ENCODE results near the gene DLX4.
A peak's percentile ranks its signal among the peaks of the same experiment; 100 is the strongest.

The DLX4 gene

GRCh38 chr17:49986396-49987289 is 17.7 kb downstream of the DLX4 start:
- DNase-seq (ENCODE audit: low read depth in 2 of 3, low spot score in 2 of 3), result no peak

GRCh38 chr17:49987290-49987585 is 18.2 kb downstream of the DLX4 start:
- no peak for DNase-seq (ENCODE audit: low read depth in 2 of 3, low spot score in 2 of 3)

- DNase-seq (ENCODE audit: low read depth in 2 of 3, low spot score in 2 of 3), result no peak
Measured at GRCh38 chr17:49987681-49988441, 18.9 kb downstream of the DLX4 start.

GRCh38 chr17:49989518-49989880 is 20.5 kb downstream of the DLX4 start:
- no peak for DNase-seq (ENCODE audit: low read depth in 2 of 3, low spot score in 2 of 3)

- no peak for DNase-seq (ENCODE audit: low read depth in 2 of 3, low spot score in 2 of 3)
Measured at GRCh38 chr17:49990331-49990730, 21.3 kb downstream of the DLX4 start.

- no peak for DNase-seq (ENCODE audit: low read depth in 2 of 3, low spot score in 2 of 3)
Measured at GRCh38 chr17:49990921-49991320, 21.9 kb downstream of the DLX4 start.

- DNase-seq (ENCODE audit: low read depth in 2 of 3, low spot score in 2 of 3), result no peak
Measured at GRCh38 chr17:49991409-49991808, 22.4 kb downstream of the DLX4 start.

- no peak for DNase-seq (ENCODE audit: low read depth in 2 of 3, low spot score in 2 of 3)
Measured at GRCh38 chr17:49992191-49992932, 23.4 kb downstream of the DLX4 start.

- DNase-seq (ENCODE audit: low read depth in 2 of 3, low spot score in 2 of 3), result no peak
Measured at GRCh38 chr17:49992933-49993422, 24.0 kb downstream of the DLX4 start.

GRCh38 chr17:49993423-49994060 is 24.6 kb downstream of the DLX4 start:
- no peak for DNase-seq (ENCODE audit: low read depth in 2 of 3, low spot score in 2 of 3)

- no peak for DNase-seq (ENCODE audit: low read depth in 2 of 3, low spot score in 2 of 3)
Measured at GRCh38 chr17:49994085-49995054, 25.4 kb downstream of the DLX4 start.

GRCh38 chr17:49995055-49995738 is 26.2 kb downstream of the DLX4 start, which contains the start of gene DLX3:
TSS of gene DLX3 (minus strand) at chr17:49995224. CDS start at chr17:49994998, 226 bp downstream.
- no peak for DNase-seq (ENCODE audit: low read depth in 2 of 3, low spot score in 2 of 3)

- no peak for DNase-seq (ENCODE audit: low read depth in 2 of 3, low spot score in 2 of 3)
Measured at GRCh38 chr17:49996121-49996494, 27.1 kb downstream of the DLX4 start.

- peak in 1 of 3 experiments; percentile 81 for DNase-seq (ENCODE audit: low read depth in 2 of 3, low spot score in 2 of 3)
Measured at GRCh38 chr17:49996495-49997300, 27.7 kb downstream of the DLX4 start.

GRCh38 chr17:49997301-49997650 is 28.3 kb downstream of the DLX4 start:
- no peak for DNase-seq (ENCODE audit: low read depth in 2 of 3, low spot score in 2 of 3)

- peak in 2 of 3 experiments; percentile 56 to 91 for DNase-seq (ENCODE audit: low read depth in 2 of 3, low spot score in 2 of 3)
Measured at GRCh38 chr17:49997773-49998703, 29.0 kb downstream of the DLX4 start.

GRCh38 chr17:49998836-49999511 is 30.0 kb downstream of the DLX4 start:
- no peak for DNase-seq (ENCODE audit: low read depth in 2 of 3, low spot score in 2 of 3)

Data from activated CD8-positive, alpha-beta memory T cell treated with anti-CD3 and anti-CD28 coated beads for 48 hours (primary cell).